Transverse colon (tissue), 4 donors: ENCODE data around the gene USP11. TPM values are rescaled to one million over a fixed set of nuclear protein-coding genes. Genes with fewer than 3 reads are reported as not detected.
A peak's percentile ranks its signal among the peaks of the same experiment; 100 is the strongest.

Source experiments
- DNase-seq: peaks from one replicate; pipeline ENCODE4 v3.0.0-alpha.2; 2019
- H3K27ac ChIP-seq, 4 donors: fragments of 200-600 bp; sonication (generic); 2 replicates each; pipeline ENCODE4 v1.5.1; 2016 to 2018; ENCODE audit warnings: inconsistent platforms in 4 of 4
- H3K27me3 ChIP-seq: fragments of 200-600 bp; sonication (generic); 2 replicates; pipeline ENCODE4 v1.5.1; 2017; ENCODE audit warnings: inconsistent platforms
- H3K36me3 ChIP-seq, 4 donors: fragments of 200-600 bp; sonication (generic); 2 replicates each; pipeline ENCODE4 v1.5.1; 2017 to 2019; ENCODE audit warnings: inconsistent platforms in 4 of 4
- H3K4me1 ChIP-seq, 4 donors: fragments of 200-600 bp; sonication (generic); 2 replicates each; pipeline ENCODE4 v1.5.1; 2017 to 2020; ENCODE audit warnings: inconsistent platforms in 4 of 4
- H3K4me3 ChIP-seq, 4 donors: fragments of 200-600 bp; sonication (generic); 1 replicate in 1 of 4; 2 replicates in 3 of 4; pipeline versions ENCODE4 v1.5.1 to v1.6.1; 2017 to 2019; ENCODE audit warnings: inconsistent platforms in 4 of 4
- H3K9me3 ChIP-seq, 2 donors: fragments of 200-600 bp; sonication (generic); 2 replicates each; pipeline ENCODE4 v1.5.1; 2017 to 2019; ENCODE audit warnings: inconsistent platforms in 2 of 2
- EP300 ChIP-seq: sonication (generic); formaldehyde crosslinking; IDR thresholded peaks from one replicate; pipeline ENCODE4 v1.6.1; 2017; ENCODE audit warnings: antibody characterized with exemption, low read depth
- POLR2A ChIP-seq: fragments of 450-650 bp; IDR thresholded peaks from one replicate; pipeline ENCODE4 v1.6.1; 2016; ENCODE audit warnings: antibody characterized with exemption, mild to moderate bottlenecking, moderate library complexity
- POLR2AphosphoS5 ChIP-seq, 3 donors: sonication (generic); formaldehyde crosslinking; IDR thresholded peaks; one replicate each; pipeline ENCODE4 v1.6.1; 2016; ENCODE audit warnings: antibody characterized with exemption in 3 of 3
- WGBS, 2 donors: methylation state at CpG; one replicate each; pipeline ENCODE4 v1.1.5; 2018; ENCODE audit warnings: low coverage in 1 of 2; 5-methylcytosine and 5-hydroxymethylcytosine counted together
- in situ Hi-C, 4 donors: fragments of 200-750 bp; cut with MboI; loops; one replicate each; pipeline versions ENCODE4 v1.15.0 to v1.15.1; 2017; ENCODE audit warnings: low sequenced_read_pairs in 3 of 4, low pct_ligation_motif_present in 1 of 4, low pct_unique_long_range_greater_than_20kb in 1 of 4
- intact Hi-C: fragments of 100-400 bp; cut with DNase I; formaldehyde crosslinking; loops from one replicate; pipeline ENCODE4 v1.15.1; 2023; ENCODE audit warnings: low total_unique reads
- total RNA-seq, 4 donors: library from RNA; depleted of rRNA; stranded (reverse); fragments of >200 nt; gene quantifications; one replicate each; pipeline ENCODE4 v1.1.0, GENCODE V29; 2016
- TF ChIP-seq, protein P1 (sequence below), 5 experiments: fragments of 200-600 bp in 3 of 5; fragments of 450-650 bp in 2 of 5; sonication (generic) in 3 of 5; IDR thresholded peaks; 1 replicate in 2 of 5; 2 replicates in 3 of 5; pipeline ENCODE4 v1.5.1; 2016 to 2017; ENCODE audit warnings: antibody characterized with exemption in 5 of 5, inconsistent platforms in 3 of 5, mild to moderate bottlenecking in 2 of 5, moderate library complexity in 1 of 5

The USP11 gene
- total RNA-seq, 4 donors from 2014 or later = 5.0 to 45.3 (median 22.3) TPM

DNA sequence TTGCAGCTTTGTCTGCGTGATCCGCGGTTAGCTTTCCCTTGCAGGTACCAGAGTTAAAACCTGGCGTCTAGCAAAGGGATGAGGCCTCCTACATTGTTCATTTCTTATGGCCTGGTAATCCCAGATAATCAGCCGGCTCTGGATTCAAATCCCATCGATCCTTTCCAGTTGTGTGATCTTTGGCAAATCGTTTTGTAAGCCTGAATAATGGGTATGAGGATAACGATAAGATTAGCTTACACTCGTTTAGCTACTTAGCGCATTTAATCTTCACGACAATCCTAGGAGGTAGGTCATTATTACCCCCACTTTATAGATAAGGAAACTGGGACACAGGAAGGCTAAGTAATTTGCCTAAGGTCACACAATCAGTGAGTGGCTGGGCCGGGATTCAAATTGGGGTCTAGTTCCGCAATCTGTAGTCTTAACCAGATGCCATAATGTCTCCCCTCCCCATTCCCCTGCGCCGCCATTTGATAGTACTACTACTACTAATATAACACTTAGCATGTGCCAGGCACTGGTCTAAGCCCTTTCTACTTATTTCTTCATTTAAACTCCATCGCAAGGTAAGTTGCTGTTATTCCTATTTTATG is 40.9 kb upstream of the USP11 start:
- in situ Hi-C loops (loop anchor here (10.0 to 25.0 kb wide), 4 partner anchors 193 to 333 kb away; no protein-coding TSS in a partner anchor), intact Hi-C loops (loop anchor here (2.0 kb wide), 1 partner anchor 193 kb away; no protein-coding TSS in a partner anchor)
- no peak for DNase-seq
- 27 to 65% methylated on average over 3 to 16 of the region's 16 CpGs for WGBS, 2 donors
- TF ChIP-seq POLR2A (no peak), POLR2AphosphoS5 (IDR thresholded peaks at IDR 0.05) (no peak), EP300 (no peak)
- TF ChIP-seq, protein P1, sequence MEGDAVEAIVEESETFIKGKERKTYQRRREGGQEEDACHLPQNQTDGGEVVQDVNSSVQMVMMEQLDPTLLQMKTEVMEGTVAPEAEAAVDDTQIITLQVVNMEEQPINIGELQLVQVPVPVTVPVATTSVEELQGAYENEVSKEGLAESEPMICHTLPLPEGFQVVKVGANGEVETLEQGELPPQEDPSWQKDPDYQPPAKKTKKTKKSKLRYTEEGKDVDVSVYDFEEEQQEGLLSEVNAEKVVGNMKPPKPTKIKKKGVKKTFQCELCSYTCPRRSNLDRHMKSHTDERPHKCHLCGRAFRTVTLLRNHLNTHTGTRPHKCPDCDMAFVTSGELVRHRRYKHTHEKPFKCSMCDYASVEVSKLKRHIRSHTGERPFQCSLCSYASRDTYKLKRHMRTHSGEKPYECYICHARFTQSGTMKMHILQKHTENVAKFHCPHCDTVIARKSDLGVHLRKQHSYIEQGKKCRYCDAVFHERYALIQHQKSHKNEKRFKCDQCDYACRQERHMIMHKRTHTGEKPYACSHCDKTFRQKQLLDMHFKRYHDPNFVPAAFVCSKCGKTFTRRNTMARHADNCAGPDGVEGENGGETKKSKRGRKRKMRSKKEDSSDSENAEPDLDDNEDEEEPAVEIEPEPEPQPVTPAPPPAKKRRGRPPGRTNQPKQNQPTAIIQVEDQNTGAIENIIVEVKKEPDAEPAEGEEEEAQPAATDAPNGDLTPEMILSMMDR (IDR thresholded peaks at IDR 0.05) = no peak
- no peaks in the 10 kb centered on the region for H3K9me3 ChIP-seq
- peaks cover 20 to 43% (median 28%) of the 10 kb centered on the region in 4 donors for H3K4me1 ChIP-seq
- H3K36me3 ChIP-seq = no peaks in the 10 kb centered on the region
- H3K27me3 ChIP-seq = no peaks in the 10 kb centered on the region
- peak overlapping the region in 2 of 4 donors; percentile 41 to 61 for H3K4me3 ChIP-seq
- H3K27ac ChIP-seq = peak overlapping the region in 2 of 4 donors; percentile 76 to 78

GRCh38 chrX:47193475-47194193 is 39.2 kb upstream of the USP11 start, which contains the start of gene UBA1:
TSS of gene UBA1 (plus strand) at chrX:47193829. CDS start at chrX:47198803, 4,974 bp downstream.
- peaks cover 26 to 59% (median 34%) of the 10 kb centered on the region in 4 donors for H3K4me1 ChIP-seq
- in situ Hi-C loops = loop anchor here (10.0 to 25.0 kb wide), 4 partner anchors 191 to 331 kb away; no protein-coding TSS in a partner anchor

GRCh38 chrX:47194194-47194787 is 38.5 kb upstream of the USP11 start:
- in situ Hi-C loops (loop anchor here (10.0 to 25.0 kb wide), 4 partner anchors 191 to 331 kb away; no protein-coding TSS in a partner anchor), intact Hi-C loops (no loop called here)
- 12% methylated on average over 13 of the region's 14 CpGs; no CpG with 5 or more reads in 1 of the 2 donors for WGBS, 2 donors
- DNase-seq = no peak
- no peaks in the 10 kb centered on the region for H3K36me3 ChIP-seq
- peaks cover 26 to 60% (median 34%) of the 10 kb centered on the region in 4 donors for H3K4me1 ChIP-seq
- TF ChIP-seq, protein P1 (IDR thresholded peaks at IDR 0.05) = no peak
- TF ChIP-seq EP300 = no peak
- TF ChIP-seq POLR2A = no peak
- TF ChIP-seq POLR2AphosphoS5 (IDR thresholded peaks at IDR 0.05) = no peak
- peak overlapping the region; percentile 80 to 90 (median 84) for H3K4me3 ChIP-seq
- H3K9me3 ChIP-seq = no peaks in the 10 kb centered on the region
- H3K27ac ChIP-seq = peak overlapping the region; percentile 93 to 99 (median 96)
- no peaks in the 10 kb centered on the region for H3K27me3 ChIP-seq

More at GRCh38 chrX:47193475-47194193, 39.2 kb upstream of the USP11 start, which contains the start of gene UBA1:
- Histone ChIP-seq H3K36me3 (no peaks in the 10 kb centered on the region), H3K9me3 (no peaks in the 10 kb centered on the region), H3K4me3 (peak within 1 kb of the TSS; percentile 80 to 90 (median 84)), H3K27me3 (no peaks in the 10 kb centered on the region), H3K27ac (peak within 1 kb of the TSS; percentile 93 to 99 (median 96))
- WGBS, 2 donors = 0% methylated on average over 3 to 37 of the region's 50 CpGs
- intact Hi-C loops = loop anchor here (2.0 kb wide), 1 partner anchor 191 kb away; no protein-coding TSS in a partner anchor
- TF ChIP-seq POLR2A (peak; percentile 82), POLR2AphosphoS5 (IDR thresholded peaks at IDR 0.05) (peak; percentile 45 to 88 (median 80)), EP300 (no peak)
- TF ChIP-seq, protein P1 (IDR thresholded peaks at IDR 0.05) = peak; percentile 49 to 91 (median 86)
- peak; percentile 98 for DNase-seq
